ENCODE results near the gene LRCH1. TPM values are rescaled to one million over a fixed set of nuclear protein-coding genes. Genes with fewer than 3 reads are reported as not detected.

LRCH1 gene
- polyA plus RNA-seq, 1 donor (not counting 4 experiments of a cell fraction or from before 2014, with no cell fraction given), result 16.2 TPM

- Histone ChIP-seq H4K20me1 (ENCODE audit: control insufficient read depth, extremely low read depth, insufficient read depth, low read length) (no peaks in the 10 kb centered on the region), H3K9me1 (ENCODE audit: control insufficient read depth, extremely low read depth, insufficient read depth, low read length) (no peaks in the 10 kb centered on the region), H3K9ac (ENCODE audit: control insufficient read depth, extremely low read depth, insufficient read depth, low read length) (no peak overlapping the region), H3K27ac (ENCODE audit: control insufficient read depth, insufficient read depth, low read length) (no peak overlapping the region), H3K4me2 (ENCODE audit: control insufficient read depth, extremely low read depth, insufficient read depth, low read depth, low read length) (no peak overlapping the region), H3K27me3 (ENCODE audit: control insufficient read depth, extremely low read depth, insufficient read depth, low read length) (no peaks in the 10 kb centered on the region), H3K4me3 (ENCODE audit: control insufficient read depth in 2 of 3, extremely low read depth in 1 of 3, insufficient read depth in 2 of 3, low read depth in 1 of 3, low read length in 3 of 3) (no peak overlapping the region), H3K79me2 (ENCODE audit: control insufficient read depth, insufficient read depth, low read length) (peaks cover 80% of the 10 kb centered on the region), H2AFZ (ENCODE audit: control insufficient read depth, low read length) (no peak overlapping the region), H3K36me3 (ENCODE audit: control insufficient read depth in 2 of 2, extremely low read depth in 1 of 2, insufficient read depth in 2 of 2, low read length in 2 of 2) (no peaks in the 10 kb centered on the region), H3K9me3 (ENCODE audit: control insufficient read depth, low read depth, low read length) (no peaks in the 10 kb centered on the region), H3K4me1 (ENCODE audit: control insufficient read depth, extremely low read depth, insufficient read depth, low read length) (peaks cover 15% of the 10 kb centered on the region)
- FAIRE-seq, result no peak
- TF ChIP-seq EZH2 (IDR thresholded peaks at IDR 0.05; ENCODE audit: low read length), result no peak
- TF ChIP-seq, protein P1, sequence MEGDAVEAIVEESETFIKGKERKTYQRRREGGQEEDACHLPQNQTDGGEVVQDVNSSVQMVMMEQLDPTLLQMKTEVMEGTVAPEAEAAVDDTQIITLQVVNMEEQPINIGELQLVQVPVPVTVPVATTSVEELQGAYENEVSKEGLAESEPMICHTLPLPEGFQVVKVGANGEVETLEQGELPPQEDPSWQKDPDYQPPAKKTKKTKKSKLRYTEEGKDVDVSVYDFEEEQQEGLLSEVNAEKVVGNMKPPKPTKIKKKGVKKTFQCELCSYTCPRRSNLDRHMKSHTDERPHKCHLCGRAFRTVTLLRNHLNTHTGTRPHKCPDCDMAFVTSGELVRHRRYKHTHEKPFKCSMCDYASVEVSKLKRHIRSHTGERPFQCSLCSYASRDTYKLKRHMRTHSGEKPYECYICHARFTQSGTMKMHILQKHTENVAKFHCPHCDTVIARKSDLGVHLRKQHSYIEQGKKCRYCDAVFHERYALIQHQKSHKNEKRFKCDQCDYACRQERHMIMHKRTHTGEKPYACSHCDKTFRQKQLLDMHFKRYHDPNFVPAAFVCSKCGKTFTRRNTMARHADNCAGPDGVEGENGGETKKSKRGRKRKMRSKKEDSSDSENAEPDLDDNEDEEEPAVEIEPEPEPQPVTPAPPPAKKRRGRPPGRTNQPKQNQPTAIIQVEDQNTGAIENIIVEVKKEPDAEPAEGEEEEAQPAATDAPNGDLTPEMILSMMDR (optimal IDR thresholded peaks at IDR 0.05 in 1 of 3, IDR thresholded peaks at IDR 0.05 in 1 of 3, conservative IDR thresholded peaks at IDR 0.05 in 1 of 3; ENCODE audit: extremely low read depth in 1 of 3, insufficient read depth in 2 of 3, low read length in 3 of 3), result no peak
- dilution Hi-C loops (cut with MboI; ENCODE audit: extremely low pct_ligation_motif_present, low sequenced_read_pairs), result no loop called here
- no peak for DNase-seq (ENCODE audit: low read depth, low spot score)
These were observed 61.6 kb downstream of the LRCH1 start for GRCh38 chr13:46614582-46614981.

GRCh38 chr13:46615888-46616531, 63.0 kb downstream of the LRCH1 start:
- H3K4me2 ChIP-seq (ENCODE audit: control insufficient read depth, extremely low read depth, insufficient read depth, low read depth, low read length), result no peak overlapping the region
- H3K4me3 ChIP-seq (ENCODE audit: control insufficient read depth in 2 of 3, extremely low read depth in 1 of 3, insufficient read depth in 2 of 3, low read depth in 1 of 3, low read length in 3 of 3), result no peak overlapping the region
- TF ChIP-seq, protein P1 (optimal IDR thresholded peaks at IDR 0.05 in 1 of 3, IDR thresholded peaks at IDR 0.05 in 1 of 3, conservative IDR thresholded peaks at IDR 0.05 in 1 of 3; ENCODE audit: extremely low read depth in 1 of 3, insufficient read depth in 2 of 3, low read length in 3 of 3), result no peak
- no peak for TF ChIP-seq EZH2 (IDR thresholded peaks at IDR 0.05; ENCODE audit: low read length)
- no peaks in the 10 kb centered on the region for H3K27me3 ChIP-seq (ENCODE audit: control insufficient read depth, extremely low read depth, insufficient read depth, low read length)
- H3K79me2 ChIP-seq (ENCODE audit: control insufficient read depth, insufficient read depth, low read length), result peaks cover 83% of the 10 kb centered on the region
- dilution Hi-C loops (cut with MboI; ENCODE audit: extremely low pct_ligation_motif_present, low sequenced_read_pairs), result no loop called here
- H3K36me3 ChIP-seq (ENCODE audit: control insufficient read depth in 2 of 2, extremely low read depth in 1 of 2, insufficient read depth in 2 of 2, low read length in 2 of 2), result no peaks in the 10 kb centered on the region
- H3K4me1 ChIP-seq (ENCODE audit: control insufficient read depth, extremely low read depth, insufficient read depth, low read length), result peaks cover 15% of the 10 kb centered on the region
- H4K20me1 ChIP-seq (ENCODE audit: control insufficient read depth, extremely low read depth, insufficient read depth, low read length), result no peaks in the 10 kb centered on the region
- no peaks in the 10 kb centered on the region for H3K9me1 ChIP-seq (ENCODE audit: control insufficient read depth, extremely low read depth, insufficient read depth, low read length)
- FAIRE-seq (no peak), DNase-seq (ENCODE audit: low read depth, low spot score) (no peak)
- H2AFZ ChIP-seq (ENCODE audit: control insufficient read depth, low read length), result no peak overlapping the region
- H3K9me3 ChIP-seq (ENCODE audit: control insufficient read depth, low read depth, low read length), result no peaks in the 10 kb centered on the region
- H3K27ac ChIP-seq (ENCODE audit: control insufficient read depth, insufficient read depth, low read length), result no peak overlapping the region
- no peak overlapping the region for H3K9ac ChIP-seq (ENCODE audit: control insufficient read depth, extremely low read depth, insufficient read depth, low read length)
